Adrenal gland (tissue), 5 donors: ENCODE data around the gene FGF12.

ENCODE experiments used
- CTCF ChIP-seq, 6 experiments: fragments of 450-650 bp in 4 of 6; fragments of 200-600 bp in 2 of 6; sonication (generic) in 1 of 6; IDR thresholded peaks; 1 replicate in 5 of 6; 2 replicates in 1 of 6; pipeline versions ENCODE4 v1.5.1 to v1.8.0; 2016 to 2021; ENCODE audit warnings: antibody characterized with exemption in 6 of 6, mild to moderate bottlenecking in 2 of 6, moderate library complexity in 1 of 6
- POLR2A ChIP-seq, 2 donors: fragments of 450-650 bp; IDR thresholded peaks; one replicate each; pipeline ENCODE4 v1.6.1; 2017; ENCODE audit warnings: antibody characterized with exemption in 2 of 2, mild to moderate bottlenecking in 2 of 2, moderate library complexity in 1 of 2
- donor health status: DM: no; HTN: no; CAD: no.

GRCh38 chr3:192365571-192365970, 361.8 kb downstream of the FGF12 start:
- no peak for TF ChIP-seq CTCF (IDR thresholded peaks at IDR 0.05)
- no peak for TF ChIP-seq POLR2A (IDR thresholded peaks at IDR 0.05)
